Subcutaneous abdominal adipose tissue (tissue), 5 donors: ENCODE data around the gene SNRPA.

Experiments
- H3K27ac ChIP-seq: one replicate; pipeline ENCODE4 v1.7.0; 2013; ENCODE audit warnings: low read depth, mild to moderate bottlenecking, inconsistent platforms, low read length, moderate library complexity
- H3K27me3 ChIP-seq, 5 donors: one replicate each; pipeline ENCODE4 v1.7.0; 2013; ENCODE audit warnings: low read length in 5 of 5, inconsistent platforms in 1 of 5; ENCODE audit not compliant: control insufficient read depth in 5 of 5, insufficient read depth in 4 of 5
- H3K36me3 ChIP-seq, 5 donors: one replicate each; pipeline ENCODE4 v1.7.0; 2013; ENCODE audit warnings: low read length in 5 of 5; ENCODE audit not compliant: control insufficient read depth in 5 of 5, insufficient read depth in 5 of 5
- H3K4me1 ChIP-seq, 5 donors: one replicate each; pipeline ENCODE4 v1.7.0; 2013; ENCODE audit warnings: low read length in 5 of 5, mild to moderate bottlenecking in 3 of 5, moderate library complexity in 1 of 5; ENCODE audit not compliant: control insufficient read depth in 5 of 5, insufficient read depth in 5 of 5
- H3K4me3 ChIP-seq, 5 donors: one replicate each; pipeline ENCODE4 v1.7.0; 2013; ENCODE audit warnings: low read length in 5 of 5, low read depth in 1 of 5
- H3K9ac ChIP-seq, 5 donors: one replicate each; pipeline ENCODE4 v1.7.0; 2013; ENCODE audit warnings: low read length in 5 of 5, mild to moderate bottlenecking in 4 of 5, moderate library complexity in 3 of 5
- H3K9me3 ChIP-seq, 5 donors: one replicate each; pipeline ENCODE4 v1.7.0; 2013; ENCODE audit warnings: low read length in 5 of 5; ENCODE audit not compliant: control insufficient read depth in 5 of 5
- donor health status: healthy.
- donor health status: healthy.
- donor health status: healthy.
- donor health status: healthy.
- donor health status: healthy.

Gene SNRPA

DNA sequence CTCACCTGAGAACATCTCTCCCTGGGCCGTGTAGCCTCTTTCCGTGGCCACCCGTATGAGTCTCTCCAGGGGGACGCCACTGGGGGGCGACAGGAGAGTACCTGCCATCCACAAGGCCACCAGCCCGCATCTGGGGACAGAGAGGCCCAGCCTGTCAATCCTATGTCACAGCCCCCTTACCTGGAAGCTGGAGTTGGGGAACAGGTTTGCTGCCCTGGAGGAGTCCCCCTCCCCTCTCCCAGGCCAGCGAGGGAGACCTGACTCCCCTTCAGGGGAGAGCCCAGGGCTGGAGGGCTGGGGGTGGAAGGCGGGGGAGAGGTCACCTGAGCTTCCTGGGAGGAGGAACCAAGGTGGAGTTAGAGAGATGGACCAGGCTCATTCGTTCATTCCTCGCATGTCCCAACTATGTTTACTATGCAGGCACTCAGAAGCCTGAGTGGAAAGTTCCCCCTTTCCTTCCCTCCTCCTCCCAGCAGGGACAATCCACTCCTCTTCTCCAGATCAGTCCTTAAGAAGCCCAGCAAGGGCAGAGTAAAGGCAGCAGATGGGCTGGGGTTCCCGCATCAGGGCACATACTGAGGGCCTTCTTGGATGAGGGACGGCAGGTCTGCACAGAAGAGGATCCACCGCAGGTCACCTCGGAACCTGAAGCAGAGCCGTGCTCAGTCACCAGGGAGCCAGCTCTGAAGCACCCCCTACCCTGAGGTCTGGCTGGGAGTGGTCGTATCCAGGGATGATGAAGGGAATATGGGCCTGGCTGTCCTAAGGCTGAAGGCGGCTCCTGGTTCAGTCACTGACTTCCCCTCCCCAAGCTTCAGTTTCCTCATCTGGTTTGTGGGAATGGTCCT, 6.2 kb upstream of the SNRPA start:
- H3K9me3 ChIP-seq: no peaks in the 10 kb centered on the region
- no peak overlapping the region for H3K9ac ChIP-seq
- peaks cover 0 to 33% (median 32%) of the 10 kb centered on the region in 5 donors for H3K4me1 ChIP-seq
- H3K27me3 ChIP-seq: no peaks in the 10 kb centered on the region
- H3K27ac ChIP-seq: no peak overlapping the region
- no peak overlapping the region for H3K4me3 ChIP-seq
- peaks cover 0 to 27% (median 21%) of the 10 kb centered on the region in 5 donors for H3K36me3 ChIP-seq

DNA sequence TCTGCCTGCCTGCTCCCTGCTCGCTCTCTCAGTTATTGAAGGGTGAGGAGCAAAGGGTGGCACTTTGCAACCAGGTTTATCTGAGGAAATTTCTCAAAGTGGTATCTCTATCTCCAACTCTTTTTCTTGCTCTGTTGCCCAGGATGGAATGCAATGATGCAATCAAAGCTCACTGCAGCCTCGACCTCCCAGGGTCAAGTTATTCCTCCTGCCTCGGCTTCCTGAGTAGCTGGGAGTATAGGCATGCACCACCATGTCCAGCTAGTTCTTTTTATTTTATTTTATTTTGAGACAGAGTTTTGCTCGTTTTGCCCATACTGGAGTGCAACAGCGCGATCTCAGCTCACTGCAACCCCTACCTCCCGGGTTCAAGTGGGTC, 5.6 kb upstream of the SNRPA start:
- H3K27ac ChIP-seq: no peak overlapping the region
- H3K36me3 ChIP-seq: peaks cover 0 to 21% (median 15%) of the 10 kb centered on the region in 5 donors
- no peaks in the 10 kb centered on the region for H3K27me3 ChIP-seq
- no peaks in the 10 kb centered on the region for H3K9me3 ChIP-seq
- H3K4me3 ChIP-seq: no peak overlapping the region
- H3K4me1 ChIP-seq: peaks cover 0 to 32% (median 29%) of the 10 kb centered on the region in 5 donors
- no peak overlapping the region for H3K9ac ChIP-seq

DNA sequence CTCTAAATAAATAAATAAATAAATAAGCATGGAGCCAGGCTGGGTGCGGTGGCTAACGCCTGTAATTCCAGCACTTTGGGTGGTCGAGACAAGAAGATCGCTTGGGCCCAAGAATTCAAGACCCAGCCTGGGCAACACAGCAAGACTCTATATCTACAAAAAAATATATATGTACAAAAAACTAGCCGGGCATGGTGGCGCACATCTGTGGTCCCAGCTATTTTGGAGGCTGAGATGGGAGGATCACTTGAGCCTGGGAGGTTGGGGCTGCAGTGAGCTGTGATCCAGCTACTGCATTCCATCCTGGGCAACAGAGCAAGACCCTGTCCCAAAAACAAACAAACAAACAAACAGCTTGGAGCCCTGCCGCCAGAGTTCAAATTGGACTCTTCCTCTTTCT, 3.5 kb upstream of the SNRPA start:
- Histone ChIP-seq H3K36me3 (peaks cover 0 to 11% (median 8%) of the 10 kb centered on the region in 5 donors), H3K4me3 (no peak overlapping the region), H3K27me3 (no peaks in the 10 kb centered on the region), H3K4me1 (peaks cover 0 to 40% (median 39%) of the 10 kb centered on the region in 5 donors), H3K9me3 (no peaks in the 10 kb centered on the region), H3K27ac (no peak overlapping the region), H3K9ac (no peak overlapping the region)

DNA sequence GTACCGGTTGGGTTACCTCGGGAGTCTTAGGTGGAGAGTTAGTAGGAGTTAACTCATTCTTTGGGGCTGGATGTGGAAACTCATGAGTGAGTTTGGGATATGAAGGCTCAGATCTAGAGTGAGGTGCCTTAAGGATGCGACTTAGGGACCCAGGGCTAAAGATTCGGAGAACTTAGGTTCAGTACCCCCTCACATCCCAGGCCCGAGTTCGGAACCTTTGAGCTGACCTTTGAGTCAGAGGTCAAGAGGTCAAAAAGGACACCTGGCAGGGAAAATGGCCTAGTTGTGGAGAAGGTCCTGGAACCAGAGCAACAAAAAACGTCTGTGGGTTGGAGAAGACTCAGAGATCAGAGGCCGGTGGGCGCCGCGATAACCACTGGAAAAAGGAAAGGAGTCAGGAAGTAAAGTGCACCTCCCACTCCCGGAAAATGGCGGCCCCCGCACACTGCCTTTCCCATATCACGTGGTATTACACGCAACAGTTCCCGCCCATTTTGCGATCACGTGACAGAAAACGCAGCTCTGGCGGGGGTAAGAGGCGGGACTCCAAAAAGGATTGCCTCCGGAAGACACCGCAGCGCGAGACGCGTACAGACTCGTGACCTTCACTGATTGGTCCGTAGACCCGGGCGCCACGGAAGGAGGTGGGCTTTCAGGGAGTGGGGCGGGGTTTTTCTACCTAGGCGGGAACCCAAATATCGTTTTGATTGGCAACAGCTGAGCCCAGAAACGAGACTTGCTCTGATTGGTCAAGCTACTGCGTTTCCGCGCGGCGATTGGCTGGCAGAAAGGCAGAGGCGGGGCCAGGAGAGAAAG, 737 bp upstream of the SNRPA start, which contains the start of gene ACTMAP:
ACTMAP (minus strand) TSS at position 420 of the 816 bp plus-strand sequence. CDS start 674 bp downstream, outside the sequence.
- H3K4me1 ChIP-seq: peaks cover 5 to 58% (median 55%) of the 10 kb centered on the region in 5 donors

DNA sequence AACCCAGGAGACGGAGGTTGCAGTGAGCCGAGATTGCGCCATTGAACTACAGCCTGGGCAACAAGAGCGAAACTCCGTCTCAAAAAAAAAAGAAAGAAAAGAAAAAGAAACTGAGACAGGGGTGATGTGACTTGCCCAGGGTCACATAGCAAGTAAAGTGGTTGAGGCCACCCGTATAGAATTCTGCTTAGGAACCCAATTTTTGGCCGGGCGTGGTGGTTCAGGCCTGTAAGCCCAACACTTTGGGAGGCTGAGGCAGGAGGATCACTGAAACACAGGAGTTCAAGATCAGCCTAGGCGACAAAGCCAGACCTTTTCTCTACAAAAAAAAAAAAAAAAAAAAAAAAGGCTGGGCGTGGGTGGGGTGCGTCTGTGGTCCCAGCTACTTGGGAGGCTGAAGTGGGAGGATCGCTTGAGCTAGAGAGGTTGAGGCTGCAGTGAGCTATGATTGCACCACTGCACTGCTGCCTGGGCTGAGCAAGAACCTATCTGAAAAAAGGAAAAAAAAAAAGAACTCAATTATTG, 1.3 kb downstream of the SNRPA start:
- no peaks in the 10 kb centered on the region for H3K9me3 ChIP-seq
- H3K27me3 ChIP-seq: no peaks in the 10 kb centered on the region
- peak overlapping the region in 1 of 5 donors; percentile 30 for H3K9ac ChIP-seq
- peaks cover 0 to 23% (median 18%) of the 10 kb centered on the region in 5 donors for H3K36me3 ChIP-seq
- peak overlapping the region in 4 of 5 donors; percentile 67 to 94 (median 87) for H3K4me3 ChIP-seq
- H3K4me1 ChIP-seq: peaks cover 6 to 71% (median 64%) of the 10 kb centered on the region in 5 donors
- H3K27ac ChIP-seq: no peak overlapping the region

More for the DNA sequence above, 737 bp upstream of the SNRPA start, which contains the start of gene ACTMAP:
- Histone ChIP-seq H3K9ac (peak within 1 kb of the TSS; percentile 86 to 97 (median 93)), H3K27me3 (no peaks in the 10 kb centered on the region), H3K4me3 (peak within 1 kb of the TSS; percentile 67 to 99 (median 89)), H3K9me3 (no peaks in the 10 kb centered on the region), H3K36me3 (peaks cover 0 to 3% (median under 1%) of the 10 kb centered on the region in 5 donors), H3K27ac (peak within 1 kb of the TSS; percentile 97)

DNA sequence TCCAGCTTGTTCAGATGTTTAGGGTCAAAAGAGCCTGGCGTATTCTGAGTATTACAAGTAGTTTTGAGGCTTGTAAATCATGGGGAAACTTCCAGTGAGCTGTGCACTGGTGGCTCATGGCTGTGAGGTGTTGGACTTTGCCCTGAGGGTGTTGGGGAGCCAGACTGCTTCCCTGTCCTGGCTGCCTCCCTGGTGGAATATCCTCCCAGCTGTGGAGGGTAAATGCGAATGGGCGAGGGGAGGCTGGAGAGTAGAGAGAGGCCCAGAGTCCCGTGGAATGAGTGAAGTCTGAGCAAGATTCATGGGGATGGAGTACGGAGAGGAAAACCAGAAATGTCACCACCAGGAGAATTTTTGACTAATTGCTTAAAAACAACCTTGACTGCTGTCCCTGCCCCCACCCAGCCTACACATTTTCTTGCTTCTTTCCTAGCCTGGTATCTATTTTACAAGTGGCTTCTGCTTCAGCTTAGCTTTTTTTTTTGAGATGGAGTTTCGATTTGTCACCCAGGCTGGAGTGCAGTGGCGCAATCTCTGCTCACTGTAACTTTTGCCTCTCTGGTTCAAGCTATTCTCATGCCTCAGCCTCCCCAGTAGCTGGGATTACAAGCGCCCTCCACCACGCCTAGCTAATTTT, 3.7 kb downstream of the SNRPA start:
- Histone ChIP-seq H3K9ac (peak overlapping the region in 4 of 5 donors; percentile 20 to 63 (median 50)), H3K36me3 (peaks cover 5 to 44% (median 36%) of the 10 kb centered on the region in 5 donors), H3K27ac (no peak overlapping the region), H3K4me3 (peak overlapping the region in 4 of 5 donors; percentile 2 to 34 (median 16)), H3K27me3 (no peaks in the 10 kb centered on the region), H3K4me1 (peaks cover 6 to 60% (median 51%) of the 10 kb centered on the region in 5 donors), H3K9me3 (no peaks in the 10 kb centered on the region)

DNA sequence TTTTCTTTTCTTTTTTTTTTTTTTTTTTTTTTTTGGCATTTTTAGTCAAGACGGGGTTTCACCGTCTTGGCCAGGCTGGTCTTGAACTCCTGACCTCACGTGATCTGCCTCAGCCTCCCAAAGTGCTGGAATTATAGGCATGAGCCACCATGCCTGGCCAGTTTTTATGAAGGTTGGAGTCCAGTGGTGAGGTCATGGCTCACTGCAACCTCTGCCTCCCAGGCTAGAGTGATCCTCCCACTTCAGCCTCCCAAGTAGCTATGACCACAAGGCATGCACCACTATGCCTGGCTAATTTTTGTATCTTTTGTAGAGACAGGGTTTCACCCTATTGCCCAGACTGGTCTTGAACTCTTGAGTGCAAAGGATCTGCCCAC, 4.2 kb downstream of the SNRPA start:
- H3K27me3 ChIP-seq: no peaks in the 10 kb centered on the region
- no peaks in the 10 kb centered on the region for H3K9me3 ChIP-seq
- no peak overlapping the region for H3K9ac ChIP-seq
- peaks cover 6 to 55% (median 46%) of the 10 kb centered on the region in 5 donors for H3K4me1 ChIP-seq
- peaks cover 7 to 49% (median 41%) of the 10 kb centered on the region in 5 donors for H3K36me3 ChIP-seq
- no peak overlapping the region for H3K27ac ChIP-seq
- H3K4me3 ChIP-seq: no peak overlapping the region

DNA sequence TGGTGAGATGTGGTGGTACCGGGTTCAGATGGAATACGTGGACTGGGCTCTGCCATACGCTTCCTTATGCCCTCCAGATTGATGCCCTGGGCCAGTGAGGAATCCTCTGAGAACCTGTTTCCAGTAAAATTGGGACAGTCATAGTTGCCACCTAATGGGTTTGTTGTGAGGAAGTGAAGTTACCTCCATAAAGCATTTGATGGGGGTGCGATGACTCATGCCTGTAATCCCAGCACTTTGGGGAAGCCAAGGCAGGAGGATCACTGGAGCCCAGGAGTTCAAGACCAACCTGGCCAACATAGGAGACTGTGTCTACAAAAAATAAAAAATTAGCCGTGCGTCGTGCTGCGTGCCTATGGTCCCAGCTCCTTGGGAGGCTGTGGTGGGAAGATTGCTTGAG, 4.8 kb downstream of the SNRPA start:
- Histone ChIP-seq H3K9ac (no peak overlapping the region), H3K27me3 (no peaks in the 10 kb centered on the region), H3K4me1 (peaks cover 6 to 55% (median 50%) of the 10 kb centered on the region in 5 donors), H3K9me3 (no peaks in the 10 kb centered on the region), H3K27ac (no peak overlapping the region), H3K36me3 (peaks cover 8 to 54% (median 47%) of the 10 kb centered on the region in 5 donors), H3K4me3 (no peak overlapping the region)

DNA sequence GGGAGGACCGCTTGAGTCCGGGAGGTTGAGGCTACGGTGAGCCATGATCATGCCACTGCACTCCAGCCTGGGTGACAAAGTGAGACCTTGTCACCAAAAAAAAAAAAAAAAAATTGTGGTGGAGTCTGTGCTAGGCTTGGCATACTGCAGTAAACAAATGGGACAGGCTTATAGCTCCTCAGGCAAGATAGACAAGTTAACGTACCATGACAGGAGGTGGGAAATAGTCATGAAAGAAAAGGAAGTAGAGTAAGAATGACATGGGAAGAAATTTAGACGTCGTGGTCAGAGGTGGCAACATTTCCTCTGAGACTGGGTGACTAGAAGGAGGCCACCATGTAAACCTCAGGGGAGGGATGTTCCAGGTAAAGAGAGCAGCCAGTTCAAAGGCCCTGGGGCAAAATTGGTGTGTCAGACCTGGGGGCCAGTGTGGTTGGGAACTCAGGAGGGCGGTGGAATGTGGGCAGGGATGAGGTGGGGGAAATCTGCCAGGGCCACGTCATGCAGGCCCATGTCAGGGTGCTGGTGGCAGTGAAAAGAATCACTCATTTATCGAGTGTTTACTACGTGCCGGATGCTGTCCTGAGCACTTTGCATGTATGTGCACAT, 5.6 kb downstream of the SNRPA start:
- Histone ChIP-seq H3K27ac (no peak overlapping the region), H3K9me3 (no peaks in the 10 kb centered on the region), H3K27me3 (no peaks in the 10 kb centered on the region), H3K36me3 (peaks cover 10 to 63% (median 54%) of the 10 kb centered on the region in 5 donors), H3K4me3 (no peak overlapping the region), H3K4me1 (peaks cover 6 to 55% (median 44%) of the 10 kb centered on the region in 5 donors), H3K9ac (no peak overlapping the region)
